ENCODE data around the gene ABCC2.
A peak's percentile ranks its signal among the peaks of the same experiment; 100 is the strongest.

Gene ABCC2

GRCh38 chr10:99760321-99760720 is 22.1 kb upstream of the ABCC2 start:
- no peak for ATAC-seq
- H3K36me3 Mint-ChIP-seq (ENCODE audit: low read depth), result peaks cover 72% of the 10 kb centered on the region
- no peak for DNase-seq
- H3K4me3 Mint-ChIP-seq, result no peak overlapping the region
- H3K9me3 Mint-ChIP-seq, result peaks cover 7% of the 10 kb centered on the region
- H3K4me1 Mint-ChIP-seq, result no peaks in the 10 kb centered on the region
- H3K27ac Mint-ChIP-seq, result no peak overlapping the region
- H3K27me3 Mint-ChIP-seq, result no peaks in the 10 kb centered on the region

DNA sequence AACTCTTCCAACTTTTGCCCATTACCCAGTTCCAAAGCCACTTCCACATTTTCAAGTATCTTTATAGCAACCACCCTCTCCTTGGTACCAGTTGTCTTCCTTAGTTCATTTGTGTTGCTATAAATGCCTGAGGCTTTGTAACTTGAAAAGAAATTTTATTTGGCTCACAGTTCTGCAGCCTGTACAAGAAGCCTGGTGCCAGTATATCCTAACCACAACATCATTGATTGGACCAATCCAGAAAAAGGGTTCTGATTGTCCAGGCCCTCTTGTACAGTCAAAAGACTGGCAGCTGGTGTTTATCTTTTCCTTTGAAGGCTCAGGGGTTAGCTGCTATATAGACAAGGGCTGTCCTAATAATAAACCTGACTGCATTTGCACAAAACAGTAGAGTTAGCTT is 21.1 kb upstream of the ABCC2 start:
- Mint-ChIP-seq H3K9me3 (peaks cover 7% of the 10 kb centered on the region), H3K4me3 (no peak overlapping the region), H3K27me3 (no peaks in the 10 kb centered on the region), H3K36me3 (ENCODE audit: low read depth) (peaks cover 64% of the 10 kb centered on the region), H3K27ac (no peak overlapping the region), H3K4me1 (peaks cover 3% of the 10 kb centered on the region)
- ATAC-seq (no peak), DNase-seq (no peak)

- Mint-ChIP-seq H3K36me3 (ENCODE audit: low read depth) (peaks cover 31% of the 10 kb centered on the region), H3K4me1 (peaks cover 3% of the 10 kb centered on the region), H3K9me3 (peaks cover 7% of the 10 kb centered on the region), H3K27me3 (no peaks in the 10 kb centered on the region), H3K4me3 (no peak overlapping the region), H3K27ac (no peak overlapping the region)
- no peak for DNase-seq
- no peak for ATAC-seq
Observed at GRCh38 chr10:99765672-99766301, 16.7 kb upstream of the ABCC2 start.

DNA sequence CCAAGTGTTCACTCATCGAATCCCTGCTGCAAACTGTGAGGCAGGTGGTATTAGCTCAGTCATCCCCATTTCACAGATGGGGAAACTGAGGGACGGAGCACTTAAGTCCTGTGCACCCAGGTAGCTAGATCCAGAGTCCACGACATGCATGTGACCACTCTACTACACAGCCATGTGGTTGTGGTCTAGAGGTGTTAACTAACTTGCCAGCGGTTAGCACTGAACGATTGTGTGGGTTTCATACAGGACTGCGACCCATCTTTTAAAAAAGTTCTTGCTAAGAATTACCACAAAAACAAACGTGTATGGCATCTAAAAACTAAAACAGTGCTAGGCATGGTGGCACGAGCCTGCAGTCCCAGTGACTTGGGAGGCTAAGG is 16.1 kb upstream of the ABCC2 start:
- DNase-seq, result peak; percentile 4
- Mint-ChIP-seq H3K36me3 (ENCODE audit: low read depth) (peaks cover 27% of the 10 kb centered on the region), H3K27me3 (no peaks in the 10 kb centered on the region)

DNA sequence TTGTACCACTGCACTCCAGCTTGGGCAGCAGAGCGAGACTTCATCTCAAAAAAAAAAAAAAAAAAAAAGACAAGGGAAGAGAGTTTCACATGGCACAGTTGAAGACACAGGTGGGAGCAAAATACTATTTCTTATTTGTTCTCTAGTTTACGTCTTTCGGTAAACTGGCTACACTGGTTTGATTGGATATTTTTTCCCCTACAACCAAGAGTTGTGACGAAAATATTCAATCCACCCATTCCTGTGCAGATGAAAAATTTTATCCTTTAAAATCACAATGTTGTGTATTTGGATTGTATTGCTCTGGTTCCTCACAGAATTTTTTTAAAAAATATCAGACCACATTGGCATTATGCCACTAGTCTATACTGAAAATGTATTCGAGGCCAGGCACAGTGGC is 14.5 kb upstream of the ABCC2 start:
- Mint-ChIP-seq H3K4me3 (no peak overlapping the region), H3K27me3 (no peaks in the 10 kb centered on the region), H3K27ac (no peak overlapping the region), H3K36me3 (ENCODE audit: low read depth) (peaks cover 16% of the 10 kb centered on the region), H3K9me3 (no peaks in the 10 kb centered on the region), H3K4me1 (peaks cover 3% of the 10 kb centered on the region)
- DNase-seq (no peak), ATAC-seq (no peak)

More for the DNA sequence above, 16.1 kb upstream of the ABCC2 start:
- Mint-ChIP-seq H3K4me3 (no peak overlapping the region), H3K4me1 (peaks cover 3% of the 10 kb centered on the region), H3K9me3 (peaks cover 5% of the 10 kb centered on the region), H3K27ac (no peak overlapping the region)
- ATAC-seq, result no peak

DNA sequence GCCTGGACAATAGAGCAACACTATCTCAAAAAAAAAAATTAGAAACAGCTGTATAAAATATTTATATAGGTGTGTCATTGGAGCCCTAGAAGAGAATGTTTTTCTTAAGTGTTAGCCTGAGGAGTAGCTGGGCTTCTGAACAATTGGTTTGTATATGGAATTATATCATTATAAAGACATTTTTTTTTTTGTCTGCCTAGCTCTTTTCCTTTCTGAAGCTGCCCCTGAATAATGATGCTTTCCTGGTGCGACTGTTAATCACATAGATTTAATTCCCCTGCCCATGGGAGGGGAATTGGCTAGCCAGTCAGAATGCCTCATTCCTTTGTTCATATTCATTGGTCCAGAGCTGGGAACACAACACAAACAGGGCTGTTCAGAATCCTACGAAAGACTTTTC is 13.9 kb upstream of the ABCC2 start:
- ATAC-seq, result no peak
- no peak overlapping the region for H3K4me3 Mint-ChIP-seq
- H3K4me1 Mint-ChIP-seq, result peaks cover 3% of the 10 kb centered on the region
- H3K27ac Mint-ChIP-seq, result no peak overlapping the region
- DNase-seq, result no peak
- H3K36me3 Mint-ChIP-seq (ENCODE audit: low read depth), result peaks cover 12% of the 10 kb centered on the region
- no peaks in the 10 kb centered on the region for H3K27me3 Mint-ChIP-seq
- no peaks in the 10 kb centered on the region for H3K9me3 Mint-ChIP-seq

GRCh38 chr10:99769706-99770105 is 12.7 kb upstream of the ABCC2 start:
- Mint-ChIP-seq H3K36me3 (ENCODE audit: low read depth) (peaks cover 4% of the 10 kb centered on the region), H3K4me3 (no peak overlapping the region), H3K27me3 (no peaks in the 10 kb centered on the region), H3K4me1 (peaks cover 3% of the 10 kb centered on the region), H3K27ac (no peak overlapping the region), H3K9me3 (no peaks in the 10 kb centered on the region)
- ATAC-seq, result no peak
- DNase-seq, result no peak

DNA sequence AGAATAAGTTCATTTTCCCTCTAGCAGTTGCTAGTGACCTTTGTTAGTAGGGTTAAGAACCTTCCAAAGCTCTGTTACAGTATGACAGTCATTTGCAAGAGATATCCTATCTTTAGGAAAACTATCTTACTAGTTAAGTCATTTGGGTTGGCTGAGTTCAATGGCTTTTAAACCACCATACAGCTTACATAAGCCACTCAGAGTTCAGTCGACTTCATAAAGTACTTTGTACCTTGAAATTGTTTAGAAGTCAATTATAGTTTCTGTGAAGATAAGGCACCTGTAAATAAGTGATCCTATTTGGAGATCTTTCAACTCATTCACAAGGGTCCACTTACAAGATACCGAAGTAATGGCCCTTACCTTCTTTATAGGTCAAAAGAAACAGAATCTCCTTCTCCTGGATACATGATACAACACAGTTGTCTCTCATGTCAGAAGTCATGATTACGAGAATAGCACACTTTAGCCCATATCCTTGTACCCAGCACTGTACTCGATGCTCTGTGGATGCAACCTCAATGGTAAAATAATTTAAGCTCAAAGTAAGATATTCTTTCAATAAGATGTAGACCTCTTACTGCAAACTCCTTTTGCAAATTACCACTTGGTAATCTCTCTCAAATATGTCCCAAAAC is 11.9 kb upstream of the ABCC2 start:
- no peak for DNase-seq
- no peak overlapping the region for H3K27ac Mint-ChIP-seq
- ATAC-seq, result no peak
- peaks cover 3% of the 10 kb centered on the region for H3K36me3 Mint-ChIP-seq (ENCODE audit: low read depth)
- no peaks in the 10 kb centered on the region for H3K9me3 Mint-ChIP-seq
- H3K27me3 Mint-ChIP-seq, result no peaks in the 10 kb centered on the region
- no peak overlapping the region for H3K4me3 Mint-ChIP-seq
- H3K4me1 Mint-ChIP-seq, result peaks cover 3% of the 10 kb centered on the region

DNA sequence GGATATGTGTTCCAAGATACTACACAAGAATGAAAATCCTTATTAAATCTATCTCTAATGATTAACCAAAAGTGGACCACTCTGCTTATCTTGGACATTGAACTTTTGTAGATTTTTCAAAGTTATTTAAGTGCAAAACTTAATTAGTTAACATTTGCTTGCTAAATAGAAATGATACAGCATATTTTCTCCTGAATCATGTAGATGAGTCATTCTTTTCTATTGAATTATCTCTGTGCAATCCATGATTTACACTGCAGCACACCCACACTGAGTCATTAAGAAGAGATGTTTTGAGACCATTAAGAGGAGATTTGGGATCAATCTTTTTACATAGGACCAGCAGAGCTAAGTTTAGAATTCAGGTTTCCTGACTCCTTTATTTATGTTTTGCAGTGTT is 6.6 kb upstream of the ABCC2 start:
- H3K4me1 Mint-ChIP-seq, result peaks cover 8% of the 10 kb centered on the region
- H3K4me3 Mint-ChIP-seq, result no peak overlapping the region
- H3K9me3 Mint-ChIP-seq, result no peaks in the 10 kb centered on the region
- no peak for ATAC-seq
- no peaks in the 10 kb centered on the region for H3K36me3 Mint-ChIP-seq (ENCODE audit: low read depth)
- no peak overlapping the region for H3K27ac Mint-ChIP-seq
- H3K27me3 Mint-ChIP-seq, result no peaks in the 10 kb centered on the region
- no peak for DNase-seq

GRCh38 chr10:99777918-99778714 is 4.3 kb upstream of the ABCC2 start:
- no peak overlapping the region for H3K4me3 Mint-ChIP-seq

GRCh38 chr10:99779335-99779734 is 3.1 kb upstream of the ABCC2 start:
- H3K27ac Mint-ChIP-seq, result no peak overlapping the region

More at GRCh38 chr10:99777918-99778714, 4.3 kb upstream of the ABCC2 start:
- Mint-ChIP-seq H3K36me3 (ENCODE audit: low read depth) (no peaks in the 10 kb centered on the region), H3K27me3 (no peaks in the 10 kb centered on the region), H3K9me3 (no peaks in the 10 kb centered on the region), H3K27ac (no peak overlapping the region), H3K4me1 (peaks cover 8% of the 10 kb centered on the region)
- ATAC-seq (no peak), DNase-seq (no peak)

GRCh38 chr10:99781734-99782429 is 558 bp upstream of the ABCC2 start:
- H3K4me3 Mint-ChIP-seq, result no peak overlapping the region
- DNase-seq, result no peak

More at GRCh38 chr10:99779335-99779734, 3.1 kb upstream of the ABCC2 start:
- no peak for DNase-seq
- Mint-ChIP-seq H3K27me3 (no peaks in the 10 kb centered on the region), H3K36me3 (ENCODE audit: low read depth) (no peaks in the 10 kb centered on the region), H3K9me3 (no peaks in the 10 kb centered on the region), H3K4me1 (peaks cover 8% of the 10 kb centered on the region), H3K4me3 (no peak overlapping the region)
- no peak for ATAC-seq

GRCh38 chr10:99784016-99784726 is 1.7 kb downstream of the ABCC2 start:
- H3K36me3 Mint-ChIP-seq (ENCODE audit: low read depth), result peaks cover 3% of the 10 kb centered on the region
- ATAC-seq (no peak), DNase-seq (no peak)
- H3K9me3 Mint-ChIP-seq, result no peaks in the 10 kb centered on the region
- H3K27me3 Mint-ChIP-seq, result no peaks in the 10 kb centered on the region
- no peak overlapping the region for H3K27ac Mint-ChIP-seq
- H3K4me1 Mint-ChIP-seq, result peaks cover 6% of the 10 kb centered on the region
- H3K4me3 Mint-ChIP-seq, result no peak overlapping the region

More at GRCh38 chr10:99781734-99782429, 558 bp upstream of the ABCC2 start:
- H3K27ac Mint-ChIP-seq, result no peak overlapping the region
- no peaks in the 10 kb centered on the region for H3K9me3 Mint-ChIP-seq
- peaks cover 3% of the 10 kb centered on the region for H3K36me3 Mint-ChIP-seq (ENCODE audit: low read depth)
- H3K4me1 Mint-ChIP-seq, result peaks cover 7% of the 10 kb centered on the region
- ATAC-seq, result no peak
- no peaks in the 10 kb centered on the region for H3K27me3 Mint-ChIP-seq
